WI38 (cell line): ENCODE measurements around the gene RELB.

Source experiments
- H3K4me3 ChIP-seq: 2 replicates; pipeline ENCODE4 v1.5.1; 2011; ENCODE audit warnings: low read depth, mild to moderate bottlenecking, control low read depth, low read length
- TF ChIP-seq, protein P1 (sequence below): IDR thresholded peaks from 2 replicates; pipeline ENCODE4 v1.5.1; 2012; ENCODE audit warnings: low read depth, mild to moderate bottlenecking, control low read depth, low read length

RELB gene

DNA sequence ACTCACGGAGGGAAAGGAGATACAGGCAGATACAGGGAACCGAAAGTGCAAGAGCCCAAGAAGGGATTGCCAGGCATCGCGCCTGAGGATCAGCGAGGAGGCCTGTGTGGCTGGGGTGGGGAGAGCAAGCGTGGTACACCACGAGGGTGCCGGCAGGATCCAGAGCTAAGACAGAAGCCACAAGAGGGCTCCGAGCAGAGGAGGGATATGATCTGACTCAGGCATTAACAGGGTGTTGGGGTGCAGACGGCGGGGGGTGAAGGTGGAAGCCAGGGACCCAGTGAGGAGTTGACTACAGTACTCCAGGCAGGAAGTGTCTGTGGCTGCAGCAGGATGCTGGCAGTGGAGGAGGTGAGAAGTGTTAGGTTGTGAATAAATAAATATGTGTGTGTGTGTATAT, 86.3 kb downstream of the RELB start:
- TF ChIP-seq, protein P1, sequence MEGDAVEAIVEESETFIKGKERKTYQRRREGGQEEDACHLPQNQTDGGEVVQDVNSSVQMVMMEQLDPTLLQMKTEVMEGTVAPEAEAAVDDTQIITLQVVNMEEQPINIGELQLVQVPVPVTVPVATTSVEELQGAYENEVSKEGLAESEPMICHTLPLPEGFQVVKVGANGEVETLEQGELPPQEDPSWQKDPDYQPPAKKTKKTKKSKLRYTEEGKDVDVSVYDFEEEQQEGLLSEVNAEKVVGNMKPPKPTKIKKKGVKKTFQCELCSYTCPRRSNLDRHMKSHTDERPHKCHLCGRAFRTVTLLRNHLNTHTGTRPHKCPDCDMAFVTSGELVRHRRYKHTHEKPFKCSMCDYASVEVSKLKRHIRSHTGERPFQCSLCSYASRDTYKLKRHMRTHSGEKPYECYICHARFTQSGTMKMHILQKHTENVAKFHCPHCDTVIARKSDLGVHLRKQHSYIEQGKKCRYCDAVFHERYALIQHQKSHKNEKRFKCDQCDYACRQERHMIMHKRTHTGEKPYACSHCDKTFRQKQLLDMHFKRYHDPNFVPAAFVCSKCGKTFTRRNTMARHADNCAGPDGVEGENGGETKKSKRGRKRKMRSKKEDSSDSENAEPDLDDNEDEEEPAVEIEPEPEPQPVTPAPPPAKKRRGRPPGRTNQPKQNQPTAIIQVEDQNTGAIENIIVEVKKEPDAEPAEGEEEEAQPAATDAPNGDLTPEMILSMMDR = no peak
- no peak overlapping the region for H3K4me3 ChIP-seq
